Measurements from ENCODE around the gene TP53RK.

TP53RK gene

GRCh38 chr20:46657137-46657536 lies 32.1 kb downstream of the TP53RK start:
- no peak for DNase-seq

GRCh38 chr20:46652699-46653098 lies 36.5 kb downstream of the TP53RK start:
- DNase-seq: no peak

GRCh38 chr20:46651091-46651962 lies 37.9 kb downstream of the TP53RK start, which contains the start of gene SLC13A3:
TSS of gene SLC13A3 (minus strand) at chr20:46651459. CDS start at chr20:46651421, 38 bp downstream.
- peak; percentile 68 for DNase-seq

- DNase-seq: no peak
These were observed 38.6 kb downstream of the TP53RK start for GRCh38 chr20:46650575-46651090.

- no peak for DNase-seq
These were observed 39.2 kb downstream of the TP53RK start for GRCh38 chr20:46649965-46650542.

GRCh38 chr20:46649650-46649949 lies 39.6 kb downstream of the TP53RK start:
- no peak for DNase-seq

GRCh38 chr20:46648903-46649649 lies 40.2 kb downstream of the TP53RK start:
- DNase-seq: no peak

- no peak for DNase-seq
These were observed 41.8 kb downstream of the TP53RK start for GRCh38 chr20:46647469-46647868.

- no peak for DNase-seq
These were observed 42.4 kb downstream of the TP53RK start for GRCh38 chr20:46646659-46647380.

- DNase-seq: no peak
These were observed 43.1 kb downstream of the TP53RK start for GRCh38 chr20:46646122-46646521.

- DNase-seq: no peak
These were observed 44.5 kb downstream of the TP53RK start for GRCh38 chr20:46644733-46645132.

GRCh38 chr20:46644160-46644559 lies 45.1 kb downstream of the TP53RK start:
- DNase-seq: no peak

GRCh38 chr20:46642969-46643343 lies 46.3 kb downstream of the TP53RK start:
- DNase-seq: no peak

- no peak for DNase-seq
These were observed 46.8 kb downstream of the TP53RK start for GRCh38 chr20:46642265-46642968.

GRCh38 chr20:46641424-46641823 lies 47.8 kb downstream of the TP53RK start:
- DNase-seq: no peak

GRCh38 chr20:46640536-46641311 lies 48.5 kb downstream of the TP53RK start:
- no peak for DNase-seq

- no peak for DNase-seq
These were observed 49.2 kb downstream of the TP53RK start for GRCh38 chr20:46640044-46640443.

- DNase-seq: no peak
These were observed 49.7 kb downstream of the TP53RK start for GRCh38 chr20:46639587-46639986.

- no peak for DNase-seq
These were observed 50.4 kb downstream of the TP53RK start for GRCh38 chr20:46638898-46639274.

GRCh38 chr20:46638134-46638897 lies 50.9 kb downstream of the TP53RK start:
- DNase-seq: no peak
